Neural progenitor cell (in vitro differentiated cells): ENCODE measurements around the gene CA12.

ENCODE experiments used
- CTCF ChIP-seq: fragments of 200-600 bp; sonication (generic); IDR thresholded peaks from 2 replicates; pipeline ENCODE4 v1.5.1; 2017; ENCODE audit warnings: antibody characterized with exemption, mild to moderate bottlenecking
- EZH2 ChIP-seq: fragments of 200-600 bp; sonication (generic); IDR thresholded peaks from 2 replicates; pipeline ENCODE4 v1.6.1; 2017; ENCODE audit warnings: antibody characterized with exemption, mild to moderate bottlenecking, moderate library complexity

GRCh38 chr15:63292241-63292640, 89.4 kb downstream of the CA12 start:
- TF ChIP-seq CTCF = no peak
- TF ChIP-seq EZH2 = no peak
